Measurements from ENCODE around the gene ZNF213.

DNA sequence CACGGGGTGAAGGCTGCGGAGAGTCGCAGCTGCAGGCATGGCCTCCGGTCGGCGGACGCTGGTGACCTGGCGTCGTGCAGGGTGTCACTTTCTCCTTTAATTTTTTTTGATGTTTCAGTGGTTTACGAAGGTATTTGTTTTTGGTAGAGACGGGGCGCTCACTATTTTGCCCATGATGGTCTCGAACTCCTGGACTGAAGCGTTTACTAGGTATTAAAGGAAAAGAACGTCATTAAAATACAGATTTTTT is 17.1 kb downstream of the ZNF213 start:
- TF ChIP-seq CTCF (IDR thresholded peaks at IDR 0.05) (no peak), POLR2A (IDR thresholded peaks at IDR 0.05) (no peak)
